Trophoblast cell (in vitro differentiated cells and primary cell): ENCODE data around the gene REEP3. TPM values are rescaled to one million over a fixed set of nuclear protein-coding genes. Genes with fewer than 3 reads are reported as not detected.

Experiments used
- DNase-seq, 2 donors: peaks; one replicate each; pipeline ENCODE4 v3.0.0-alpha.2; 2016
- H2AFZ ChIP-seq: 2 replicates; pipeline ENCODE4 v1.6.1; 2013; ENCODE audit warnings: low read length, moderate library complexity, mild to moderate bottlenecking; ENCODE audit not compliant: insufficient read depth, poor library complexity
- H2AK5ac ChIP-seq: 2 replicates; pipeline ENCODE4 v1.6.1; 2013; ENCODE audit warnings: mild to moderate bottlenecking, low read length
- H2BK120ac ChIP-seq: 2 replicates; pipeline ENCODE4 v1.6.1; 2013; ENCODE audit warnings: low read length, mild to moderate bottlenecking, moderate library complexity; ENCODE audit not compliant: insufficient read depth, poor library complexity
- H2BK12ac ChIP-seq: 2 replicates; pipeline ENCODE4 v1.6.1; 2013; ENCODE audit warnings: mild to moderate bottlenecking, low read length, moderate library complexity
- H2BK5ac ChIP-seq: 2 replicates; pipeline ENCODE4 v1.6.1; 2013; ENCODE audit warnings: low read length, low read depth, moderate library complexity, mild to moderate bottlenecking; ENCODE audit not compliant: poor library complexity
- H3K14ac ChIP-seq: 2 replicates; pipeline ENCODE4 v1.6.1; 2013; ENCODE audit warnings: mild to moderate bottlenecking, low read length
- H3K18ac ChIP-seq: 2 replicates; pipeline ENCODE4 v1.6.1; 2013; ENCODE audit warnings: mild to moderate bottlenecking, low read length
- H3K23ac ChIP-seq: 2 replicates; pipeline ENCODE4 v1.6.1; 2013; ENCODE audit warnings: low read length
- H3K27ac ChIP-seq: 2 replicates; pipeline ENCODE4 v1.5.1; 2013; ENCODE audit warnings: low read depth, mild to moderate bottlenecking, inconsistent platforms, low read length, moderate library complexity
- H3K27me3 ChIP-seq: 2 replicates; pipeline ENCODE4 v1.6.1; 2013; ENCODE audit warnings: inconsistent platforms, mild to moderate bottlenecking, low read length, moderate library complexity; ENCODE audit not compliant: insufficient read depth
- H3K36me3 ChIP-seq, 2 experiments: 1 replicate in 1 of 2; 2 replicates in 1 of 2; pipeline ENCODE4 v1.6.1; 2013; ENCODE audit warnings: low read length in 2 of 2, mild to moderate bottlenecking in 2 of 2, moderate library complexity in 1 of 2; ENCODE audit not compliant: insufficient read depth in 2 of 2, control insufficient read depth in 1 of 2
- H3K4ac ChIP-seq: 2 replicates; pipeline ENCODE4 v1.6.1; 2013; ENCODE audit warnings: low read depth, mild to moderate bottlenecking, low read length, moderate library complexity
- H3K4me1 ChIP-seq, 2 experiments: 1 replicate in 1 of 2; 2 replicates in 1 of 2; pipeline ENCODE4 v1.6.1; 2013; ENCODE audit warnings: low read length in 2 of 2, mild to moderate bottlenecking in 2 of 2, moderate library complexity in 1 of 2; ENCODE audit not compliant: insufficient read depth in 2 of 2, control insufficient read depth in 1 of 2
- H3K4me2 ChIP-seq: 2 replicates; pipeline ENCODE4 v1.6.1; 2013; ENCODE audit warnings: inconsistent platforms, mild to moderate bottlenecking, low read length, moderate library complexity
- H3K4me3 ChIP-seq: 2 replicates; pipeline ENCODE4 v1.5.1; 2013; ENCODE audit warnings: mild to moderate bottlenecking, low read depth, low read length, inconsistent platforms
- H3K79me1 ChIP-seq: one replicate; pipeline ENCODE4 v1.6.1; 2013; ENCODE audit warnings: low read length
- H3K79me2 ChIP-seq: 2 replicates; pipeline ENCODE4 v1.6.1; 2013; ENCODE audit warnings: low read length, mild to moderate bottlenecking; ENCODE audit not compliant: control insufficient read depth, insufficient read depth, poor library complexity
- H3K9ac ChIP-seq: 2 replicates; pipeline ENCODE4 v1.6.1; 2013; ENCODE audit warnings: mild to moderate bottlenecking, low read length
- H3K9me3 ChIP-seq: 2 replicates; pipeline ENCODE4 v1.6.1; 2013; ENCODE audit warnings: low read depth, mild to moderate bottlenecking, control low read depth, inconsistent platforms, low read length; ENCODE audit not compliant: insufficient read depth
- H4K12ac ChIP-seq: 2 replicates; pipeline ENCODE4 v1.6.1; 2013; ENCODE audit warnings: low read depth, mild to moderate bottlenecking, low read length, moderate library complexity
- H4K8ac ChIP-seq: 2 replicates; pipeline ENCODE4 v1.6.1; 2013; ENCODE audit warnings: low read depth, mild to moderate bottlenecking, low read length, moderate library complexity
- H4K91ac ChIP-seq: one replicate; pipeline ENCODE4 v1.6.1; 2013; ENCODE audit warnings: low read depth, mild to moderate bottlenecking, low read length, moderate library complexity
- WGBS: extraction: QIAGEN DNeasy Blood & Tissue Kit; methylation state at CpG from one replicate; pipeline ENCODE4 v1.1.7; 2013; ENCODE audit warnings: missing lambda C conversion rate; ENCODE audit not compliant: insufficient read length, insufficient coverage; ENCODE audit errors: extremely low coverage; 5-methylcytosine and 5-hydroxymethylcytosine counted together
- polyA plus RNA-seq: library from polyadenylated mRNA; stranded (reverse); fragments of 200-250 nt; gene quantifications from 2 replicates; pipeline ENCODE4 v1.2.3, GENCODE V29; 2013

Gene REEP3
- polyA plus RNA-seq = 23.7 and 24.1 TPM in 2 replicates

GRCh38 chr10:63520500-63521415 lies at the start of gene REEP3:
REEP3 (plus strand) TSS chr10:63521401; CDS start chr10:63521546, 145 bp downstream.
- peak within 1 kb of the TSS; percentile 95 for H3K9ac ChIP-seq
- H3K27ac ChIP-seq = peak within 1 kb of the TSS; percentile 99
- H3K4me2 ChIP-seq = peak within 1 kb of the TSS; percentile 80
- peaks cover 0 to 1% of the 10 kb centered on the region in 2 experiments for H3K36me3 ChIP-seq
- peak; percentile 50 to 71 for DNase-seq
- H3K9me3 ChIP-seq = no peaks in the 10 kb centered on the region
- no CpG with 5 or more reads among the region's 52 CpGs for WGBS
- peak within 1 kb of the TSS; percentile 97 for H3K14ac ChIP-seq
- H2AK5ac ChIP-seq = peak within 1 kb of the TSS; percentile 26
- H3K4me3 ChIP-seq = peak within 1 kb of the TSS; percentile 84
- peaks cover 0 to 6% of the 10 kb centered on the region in 2 experiments for H3K4me1 ChIP-seq
- H4K91ac ChIP-seq = peak within 1 kb of the TSS; percentile 98
- H3K23ac ChIP-seq = no peak within 1 kb of the TSS
- peak within 1 kb of the TSS; percentile 99 for H2BK5ac ChIP-seq
- H2BK120ac ChIP-seq = peak within 1 kb of the TSS; percentile 99
- peak within 1 kb of the TSS; percentile 63 for H2BK12ac ChIP-seq
- peaks cover 15% of the 10 kb centered on the region for H3K79me2 ChIP-seq
- H3K27me3 ChIP-seq = no peaks in the 10 kb centered on the region
- peak within 1 kb of the TSS; percentile 89 for H4K12ac ChIP-seq
- peak within 1 kb of the TSS; percentile 39 for H2AFZ ChIP-seq
- peak within 1 kb of the TSS; percentile 94 for H3K4ac ChIP-seq
- peak within 1 kb of the TSS; percentile 99 for H3K18ac ChIP-seq
- H3K79me1 ChIP-seq = peaks cover 13% of the 10 kb centered on the region
- peak within 1 kb of the TSS; percentile 100 for H4K8ac ChIP-seq

- no peak overlapping the region for H3K23ac ChIP-seq
- peak overlapping the region; percentile 75 for H3K4ac ChIP-seq
- H3K9me3 ChIP-seq = no peaks in the 10 kb centered on the region
- no peak overlapping the region for H2BK5ac ChIP-seq
- H3K14ac ChIP-seq = no peak overlapping the region
- H4K12ac ChIP-seq = no peak overlapping the region
- no peak overlapping the region for H2BK120ac ChIP-seq
- no peak overlapping the region for H2AFZ ChIP-seq
- H3K4me2 ChIP-seq = no peak overlapping the region
- no peak overlapping the region for H3K27ac ChIP-seq
- peaks cover 2% of the 10 kb centered on the region for H3K79me2 ChIP-seq
- no peaks in the 10 kb centered on the region for H3K36me3 ChIP-seq
- no peak overlapping the region for H3K18ac ChIP-seq
- no peak overlapping the region for H2AK5ac ChIP-seq
- H4K91ac ChIP-seq = no peak overlapping the region
- no peaks in the 10 kb centered on the region for H3K79me1 ChIP-seq
- peak in 1 of 2 donors; percentile 37 for DNase-seq
- H2BK12ac ChIP-seq = no peak overlapping the region
- no CpG with 5 or more reads among the region's 8 CpGs for WGBS
- H3K4me3 ChIP-seq = no peak overlapping the region
- no peak overlapping the region for H4K8ac ChIP-seq
- no peaks in the 10 kb centered on the region for H3K27me3 ChIP-seq
- H3K9ac ChIP-seq = no peak overlapping the region
- peaks cover 2 to 4% of the 10 kb centered on the region in 2 experiments for H3K4me1 ChIP-seq
Measured at GRCh38 chr10:63474488-63474887, 46.7 kb upstream of the REEP3 start.

DNA sequence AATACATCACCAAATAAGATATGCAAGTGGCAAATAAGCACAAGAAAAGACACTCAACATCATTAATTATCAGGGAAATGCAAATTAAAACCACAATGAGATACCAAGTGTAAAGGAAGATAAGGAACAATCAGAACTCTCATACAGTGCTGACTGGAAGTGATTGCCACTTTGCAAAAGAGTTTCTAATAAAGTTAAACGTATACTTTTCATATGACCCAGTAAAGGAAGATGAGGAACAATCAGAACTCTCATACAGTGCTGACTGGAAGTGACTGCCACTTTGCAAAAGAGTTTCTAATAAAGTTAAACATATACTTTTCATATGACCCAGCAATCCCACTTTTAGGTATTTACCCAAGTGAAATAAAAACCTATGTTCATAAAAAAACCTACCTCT lies 43.3 kb upstream of the REEP3 start:
- Histone ChIP-seq H3K9ac (no peak overlapping the region), H3K79me1 (no peaks in the 10 kb centered on the region), H3K4me2 (no peak overlapping the region), H3K4me3 (no peak overlapping the region), H2BK120ac (no peak overlapping the region), H3K79me2 (peaks cover 2% of the 10 kb centered on the region), H3K9me3 (no peaks in the 10 kb centered on the region), H2AFZ (no peak overlapping the region), H4K8ac (no peak overlapping the region), H2BK5ac (no peak overlapping the region), H4K12ac (no peak overlapping the region), H3K27ac (no peak overlapping the region), H3K4ac (no peak overlapping the region), H3K14ac (no peak overlapping the region), H2AK5ac (no peak overlapping the region), H4K91ac (no peak overlapping the region), H3K27me3 (no peaks in the 10 kb centered on the region), H3K23ac (no peak overlapping the region), H3K4me1 (peaks cover 2 to 4% of the 10 kb centered on the region in 2 experiments), H3K18ac (no peak overlapping the region), H2BK12ac (no peak overlapping the region), H3K36me3 (no peaks in the 10 kb centered on the region)
- no CpG with 5 or more reads among the region's 1 CpG for WGBS
- DNase-seq = no peak

DNA sequence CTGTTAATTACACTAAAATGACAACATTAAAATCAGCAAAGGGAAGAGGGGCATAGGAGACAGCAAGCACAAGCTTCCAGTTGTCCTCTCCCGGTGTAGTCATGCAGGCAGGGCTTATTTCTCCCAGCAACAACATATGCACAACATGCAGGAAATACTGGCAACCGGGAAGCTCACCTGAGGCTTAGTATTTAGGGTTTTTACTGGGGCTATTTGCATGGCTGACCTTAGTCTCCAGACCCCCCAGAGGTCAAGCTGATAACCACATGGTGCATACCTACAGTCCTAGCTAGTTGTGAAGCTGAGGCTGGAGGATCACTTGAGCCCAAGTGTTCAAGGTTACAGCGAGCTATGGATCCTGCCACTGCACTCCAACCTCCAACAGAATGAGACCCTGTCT lies 42.6 kb upstream of the REEP3 start:
- Histone ChIP-seq H3K9me3 (no peaks in the 10 kb centered on the region), H3K9ac (no peak overlapping the region), H3K4me1 (peaks cover 2 to 4% of the 10 kb centered on the region in 2 experiments)

More for the DNA sequence above, 42.6 kb upstream of the REEP3 start:
- no peak overlapping the region for H2BK120ac ChIP-seq
- no peak overlapping the region for H4K91ac ChIP-seq
- no peak overlapping the region for H4K8ac ChIP-seq
- H3K18ac ChIP-seq = no peak overlapping the region
- no peak overlapping the region for H2AK5ac ChIP-seq
- no peak for DNase-seq
- H3K79me2 ChIP-seq = peaks cover 2% of the 10 kb centered on the region
- no peaks in the 10 kb centered on the region for H3K79me1 ChIP-seq
- H3K23ac ChIP-seq = no peak overlapping the region
- no peak overlapping the region for H3K4ac ChIP-seq
- H3K27me3 ChIP-seq = no peaks in the 10 kb centered on the region
- H3K4me2 ChIP-seq = no peak overlapping the region
- WGBS = no CpG with 5 or more reads among the region's 3 CpGs
- H4K12ac ChIP-seq = no peak overlapping the region
- H2AFZ ChIP-seq = no peak overlapping the region
- H3K36me3 ChIP-seq = no peaks in the 10 kb centered on the region
- no peak overlapping the region for H2BK5ac ChIP-seq
- no peak overlapping the region for H3K27ac ChIP-seq
- H3K14ac ChIP-seq = no peak overlapping the region
- no peak overlapping the region for H3K4me3 ChIP-seq
- H2BK12ac ChIP-seq = no peak overlapping the region
